NCI-H460 (cell line): Measurements from ENCODE around the gene KCNK16. TPM values are rescaled to one million over a fixed set of nuclear protein-coding genes. Genes with fewer than 3 reads are reported as not detected.

ENCODE experiments used
- DNase-seq: peaks from one replicate; pipeline ENCODE4 v3.0.0-alpha.2; 2016; ENCODE audit warnings: low read depth; ENCODE audit errors: extremely low read depth
- polyA plus RNA-seq: library from polyadenylated mRNA; depleted of rRNA; stranded (reverse); fragments of >200 nt; gene quantifications from 2 replicates; pipeline ENCODE4 v1.2.3, GENCODE V29; 2014; cell fraction: nucleus; rRNA removed
- total RNA-seq: library from RNA; depleted of rRNA; stranded (reverse); fragments of >200 nt; shearing (Covaris generic); gene quantifications from 2 replicates; pipeline ENCODE4 v1.2.3, GENCODE V29; 2014; rRNA removed

The KCNK16 gene
- not detected in 2 replicates for total RNA-seq
- polyA plus RNA-seq, result not detected in 2 replicates

- no peak for DNase-seq
Measured at GRCh38 chr6:39322306-39322850, at the start of gene KCNK16. Gene KCNK16 (minus strand): TSS chr6:39322702. CDS start chr6:39322540, 162 bp downstream.

GRCh38 chr6:39370390-39370789 is 47.9 kb upstream of the KCNK16 start:
- no peak for DNase-seq

DNA sequence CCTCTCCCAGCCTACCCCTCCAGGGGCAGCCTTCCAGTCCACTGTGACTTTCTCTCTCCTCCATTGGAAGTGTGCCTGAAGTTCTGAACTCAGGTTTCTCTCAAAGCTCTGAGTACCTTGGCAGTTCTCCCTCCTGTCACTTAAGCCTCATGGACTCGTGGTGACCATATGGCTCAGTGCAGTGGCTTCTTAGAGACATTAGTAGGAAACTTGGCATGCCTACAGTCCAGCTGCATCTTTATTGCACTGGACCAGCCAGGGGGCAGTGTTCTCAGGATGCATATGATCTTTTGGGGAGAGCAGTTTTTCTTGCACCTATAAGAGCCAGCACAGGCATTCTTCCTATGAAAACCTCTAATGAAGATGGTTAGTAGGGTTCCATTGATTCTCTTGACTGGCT is 47.5 kb upstream of the KCNK16 start:
- DNase-seq, result no peak

DNA sequence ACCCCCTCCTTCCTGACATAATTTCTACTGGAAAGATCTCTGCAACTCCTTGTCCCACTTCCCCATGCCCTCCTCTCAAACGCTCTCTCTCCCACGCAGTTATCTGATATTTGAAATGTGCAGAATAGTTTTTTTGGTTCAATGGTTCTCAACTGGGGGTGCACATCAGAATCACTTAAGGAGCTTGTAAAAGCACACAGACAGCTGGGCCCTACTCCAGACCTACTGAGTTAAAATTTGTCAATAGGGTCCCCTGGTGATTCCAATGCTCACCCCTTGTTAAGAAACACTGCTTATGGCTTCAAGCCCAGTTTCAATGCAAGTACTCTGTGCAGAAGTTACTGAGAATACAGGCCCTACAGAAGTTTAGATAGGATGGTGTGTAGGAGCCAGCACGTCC is 45.2 kb upstream of the KCNK16 start:
- no peak for DNase-seq

GRCh38 chr6:39366931-39367618 is 44.6 kb upstream of the KCNK16 start:
- no peak for DNase-seq

GRCh38 chr6:39365281-39366074 is 43.0 kb upstream of the KCNK16 start:
- no peak for DNase-seq

GRCh38 chr6:39363280-39363679 is 40.8 kb upstream of the KCNK16 start:
- no peak for DNase-seq

- DNase-seq, result no peak
Measured at GRCh38 chr6:39362487-39362865, 40.0 kb upstream of the KCNK16 start.

DNA sequence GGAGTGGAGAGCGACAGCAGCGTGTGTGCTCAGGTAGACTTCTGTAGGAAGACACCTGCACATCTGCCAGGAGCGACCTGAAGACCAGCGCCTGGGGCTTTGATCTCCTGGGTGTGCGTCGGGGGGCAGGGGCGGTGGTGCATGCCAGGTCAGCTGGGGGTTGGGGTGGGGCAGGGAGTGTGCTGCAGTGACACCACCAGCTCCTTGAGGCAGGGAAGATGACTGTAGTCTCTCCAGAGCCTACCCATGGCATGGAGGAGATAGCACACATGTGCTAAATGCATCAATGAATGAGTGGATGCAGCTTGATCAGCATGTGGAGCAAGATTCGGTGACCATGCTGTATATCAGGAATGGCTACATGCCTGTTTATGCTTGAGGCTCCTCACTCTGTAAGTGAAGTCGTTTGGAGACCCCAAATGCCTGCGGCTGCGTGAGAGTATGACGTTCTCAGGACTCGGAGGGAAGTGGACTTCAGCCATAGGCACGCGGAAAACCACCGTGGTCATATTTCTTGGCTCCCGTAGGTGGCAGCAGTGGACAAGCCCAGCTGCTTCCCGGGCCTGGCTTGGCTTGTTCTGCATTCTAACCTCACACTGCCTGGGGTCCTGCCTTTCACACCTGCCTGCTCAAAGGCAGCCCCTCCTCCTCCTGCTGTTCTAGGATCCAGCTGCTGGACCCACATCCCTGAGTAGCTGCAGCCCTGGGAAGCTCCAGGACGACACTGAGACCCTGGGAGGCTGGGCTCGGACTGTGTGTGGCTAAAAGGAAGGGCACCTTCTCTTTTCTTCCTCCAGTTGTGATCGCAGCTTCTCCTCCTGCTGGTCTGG is 39.4 kb upstream of the KCNK16 start:
- peak; percentile 39 for DNase-seq

GRCh38 chr6:39360378-39360777 is 37.9 kb upstream of the KCNK16 start:
- DNase-seq, result no peak

GRCh38 chr6:39357998-39358686 is 35.6 kb upstream of the KCNK16 start:
- DNase-seq, result no peak

GRCh38 chr6:39353698-39354315 is 31.3 kb upstream of the KCNK16 start:
- no peak for DNase-seq

GRCh38 chr6:39350723-39351505 is 28.4 kb upstream of the KCNK16 start:
- no peak for DNase-seq

GRCh38 chr6:39348740-39349139 is 26.2 kb upstream of the KCNK16 start:
- no peak for DNase-seq

- peak; percentile 33 for DNase-seq
Measured at GRCh38 chr6:39347906-39348585, 25.5 kb upstream of the KCNK16 start.

- DNase-seq, result no peak
Measured at GRCh38 chr6:39347206-39347605, 24.7 kb upstream of the KCNK16 start.

- no peak for DNase-seq
Measured at GRCh38 chr6:39344821-39345280, 22.3 kb upstream of the KCNK16 start.

DNA sequence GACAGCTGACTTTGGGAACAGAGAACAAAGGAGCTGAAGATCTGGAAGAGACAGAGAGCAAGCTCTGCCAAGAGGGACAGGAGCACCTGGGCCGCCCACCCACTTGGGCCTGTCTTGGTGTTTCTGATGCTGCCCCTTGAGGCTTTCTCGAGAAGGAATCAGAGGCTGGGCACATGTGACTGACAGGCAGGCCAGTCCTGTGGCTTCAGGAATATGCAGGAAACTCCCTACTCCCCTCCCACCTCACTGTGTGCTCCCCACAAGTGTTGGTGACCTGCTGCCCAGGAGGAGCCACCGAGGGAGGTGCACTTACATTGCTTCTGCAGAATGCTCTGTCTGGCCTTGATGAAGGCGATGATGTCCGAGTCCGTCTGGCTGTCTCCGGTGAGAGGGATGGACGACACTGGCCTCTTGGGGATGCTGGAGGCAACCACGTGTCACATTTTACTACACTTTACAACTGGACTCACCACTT is 20.9 kb upstream of the KCNK16 start:
- DNase-seq, result no peak
